Rectal smooth muscle tissue (tissue), 1 donor: Measurements from ENCODE around the gene ZNF8.

Experiments used
- H3K27ac ChIP-seq: one replicate; pipeline ENCODE4 v1.7.0; 2013; ENCODE audit warnings: low read depth, low read length, inconsistent platforms
- H3K27me3 ChIP-seq: one replicate; pipeline ENCODE4 v1.7.0; 2013; ENCODE audit warnings: low read length; ENCODE audit not compliant: control insufficient read depth, insufficient read depth
- H3K36me3 ChIP-seq: one replicate; pipeline ENCODE4 v1.7.0; 2013; ENCODE audit warnings: low read length; ENCODE audit not compliant: control insufficient read depth, insufficient read depth
- H3K4me1 ChIP-seq: one replicate; pipeline ENCODE4 v1.7.0; 2013; ENCODE audit warnings: low read length; ENCODE audit not compliant: control insufficient read depth, insufficient read depth
- H3K4me3 ChIP-seq: one replicate; pipeline ENCODE4 v1.7.0; 2013; ENCODE audit warnings: low read length
- H3K9ac ChIP-seq: one replicate; pipeline ENCODE4 v1.7.0; 2013; ENCODE audit warnings: low read length

Gene ZNF8

DNA sequence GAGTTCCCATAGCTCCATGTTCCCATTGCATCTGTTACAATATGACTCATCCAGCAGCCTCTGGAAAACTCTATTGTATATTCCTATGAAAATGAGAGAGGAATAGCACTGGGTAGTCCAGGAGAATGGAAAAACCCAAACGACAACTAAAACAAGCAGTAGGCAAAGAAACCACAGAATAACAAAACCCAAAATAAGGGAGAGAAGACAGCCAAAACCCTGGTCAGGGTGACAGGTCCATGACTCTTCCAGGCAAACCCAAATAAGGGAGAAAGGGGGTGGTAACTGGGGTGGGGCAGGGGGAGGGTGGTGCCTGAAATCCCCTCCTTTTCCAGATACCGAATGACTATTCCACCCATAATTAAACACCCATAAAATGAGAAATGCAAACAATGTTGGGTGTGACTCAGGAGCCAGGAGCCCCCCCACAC, 4.0 kb upstream of the ZNF8 start:
- no peak overlapping the region for H3K9ac ChIP-seq
- H3K4me1 ChIP-seq, result peaks cover 3% of the 10 kb centered on the region
- no peak overlapping the region for H3K27ac ChIP-seq
- H3K36me3 ChIP-seq, result peaks cover 10% of the 10 kb centered on the region
- H3K27me3 ChIP-seq, result no peaks in the 10 kb centered on the region
- H3K4me3 ChIP-seq, result no peak overlapping the region

GRCh38 chr19:58275564-58275963, 3.2 kb upstream of the ZNF8 start:
- Histone ChIP-seq H3K9ac (no peak overlapping the region), H3K27me3 (no peaks in the 10 kb centered on the region), H3K4me3 (no peak overlapping the region), H3K27ac (no peak overlapping the region), H3K36me3 (peaks cover 10% of the 10 kb centered on the region), H3K4me1 (peaks cover 3% of the 10 kb centered on the region)

DNA sequence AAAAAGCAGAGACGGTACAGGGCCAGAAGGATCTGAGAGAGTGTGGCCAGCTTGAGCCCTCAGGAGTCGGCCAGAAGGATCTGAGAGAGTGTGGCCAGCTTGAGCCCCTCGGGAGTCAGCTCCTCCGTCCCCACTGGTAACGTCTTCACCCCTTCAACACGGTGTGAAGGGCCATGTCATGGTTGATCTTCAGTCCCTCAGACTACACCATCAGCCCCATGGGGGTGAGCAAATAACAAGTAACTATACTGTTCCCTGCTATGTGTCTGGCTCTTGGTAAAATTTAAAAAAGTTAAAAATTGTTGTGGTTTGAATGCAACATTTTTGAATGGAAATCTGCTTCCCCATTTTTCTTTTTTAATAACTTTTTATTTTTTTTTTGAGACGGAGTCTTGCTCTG, 1.6 kb upstream of the ZNF8 start:
- peaks cover 4% of the 10 kb centered on the region for H3K36me3 ChIP-seq
- H3K4me3 ChIP-seq, result no peak overlapping the region
- H3K27me3 ChIP-seq, result no peaks in the 10 kb centered on the region
- no peak overlapping the region for H3K27ac ChIP-seq
- no peak overlapping the region for H3K9ac ChIP-seq
- H3K4me1 ChIP-seq, result peaks cover 3% of the 10 kb centered on the region

GRCh38 chr19:58277748-58278540, 811 bp upstream of the ZNF8 start:
- Histone ChIP-seq H3K36me3 (peaks cover 4% of the 10 kb centered on the region), H3K27me3 (no peaks in the 10 kb centered on the region), H3K4me3 (peak overlapping the region; percentile 84), H3K27ac (peak overlapping the region; percentile 88), H3K9ac (peak overlapping the region; percentile 60), H3K4me1 (peaks cover 3% of the 10 kb centered on the region)

DNA sequence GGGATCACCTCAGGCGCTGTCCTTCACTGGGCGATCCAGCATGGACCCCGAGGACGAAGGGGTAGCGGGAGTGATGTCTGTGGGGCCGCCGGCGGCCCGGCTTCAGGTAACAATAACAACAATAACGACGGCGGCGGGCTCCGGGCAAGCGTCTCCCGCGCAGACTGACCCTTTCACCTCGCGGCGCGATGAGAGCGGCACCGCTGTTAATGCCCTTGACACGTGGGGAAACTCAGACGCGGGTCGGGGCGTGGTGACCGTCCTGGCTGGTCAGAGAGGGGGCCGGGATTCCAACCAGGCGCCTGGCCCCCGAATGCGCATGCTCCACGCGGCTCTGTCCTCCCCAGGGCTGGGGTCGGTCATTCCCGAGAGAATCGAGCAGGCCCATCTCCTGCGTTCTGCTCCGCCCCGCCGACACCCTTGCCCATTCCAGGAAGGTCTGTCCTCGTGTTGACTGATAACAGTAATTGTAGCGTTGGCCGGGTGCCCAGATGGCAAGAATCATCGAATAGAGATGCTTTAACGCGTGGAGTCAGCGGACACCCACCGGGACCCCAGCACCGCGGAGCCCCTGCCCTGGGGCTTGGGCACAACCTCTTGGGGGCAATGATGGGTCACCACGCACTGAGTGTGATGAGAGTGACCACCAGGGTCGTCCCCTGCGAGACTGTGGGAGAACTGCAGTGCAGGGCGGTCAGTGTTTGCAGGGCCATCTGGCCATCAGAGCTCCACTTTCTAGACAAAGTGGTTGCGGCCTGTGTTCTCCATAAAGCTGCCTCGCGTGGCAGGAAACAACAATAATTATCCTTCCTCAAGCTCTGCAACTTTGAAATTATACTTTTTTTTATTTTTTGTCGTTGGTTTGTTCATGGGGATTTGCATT, 528 bp downstream of the ZNF8 start:
- peaks cover 3% of the 10 kb centered on the region for H3K4me1 ChIP-seq
- no peaks in the 10 kb centered on the region for H3K27me3 ChIP-seq
- H3K4me3 ChIP-seq, result peak overlapping the region; percentile 84
- peak overlapping the region; percentile 66 for H3K9ac ChIP-seq
- peaks cover 4% of the 10 kb centered on the region for H3K36me3 ChIP-seq
- H3K27ac ChIP-seq, result peak overlapping the region; percentile 88

- H3K27me3 ChIP-seq, result no peaks in the 10 kb centered on the region
- H3K36me3 ChIP-seq, result peaks cover 4% of the 10 kb centered on the region
- peaks cover 3% of the 10 kb centered on the region for H3K4me1 ChIP-seq
- H3K27ac ChIP-seq, result no peak overlapping the region
- peak overlapping the region; percentile 84 for H3K4me3 ChIP-seq
- H3K9ac ChIP-seq, result no peak overlapping the region
These were observed 1.2 kb downstream of the ZNF8 start for GRCh38 chr19:58279925-58280316.

DNA sequence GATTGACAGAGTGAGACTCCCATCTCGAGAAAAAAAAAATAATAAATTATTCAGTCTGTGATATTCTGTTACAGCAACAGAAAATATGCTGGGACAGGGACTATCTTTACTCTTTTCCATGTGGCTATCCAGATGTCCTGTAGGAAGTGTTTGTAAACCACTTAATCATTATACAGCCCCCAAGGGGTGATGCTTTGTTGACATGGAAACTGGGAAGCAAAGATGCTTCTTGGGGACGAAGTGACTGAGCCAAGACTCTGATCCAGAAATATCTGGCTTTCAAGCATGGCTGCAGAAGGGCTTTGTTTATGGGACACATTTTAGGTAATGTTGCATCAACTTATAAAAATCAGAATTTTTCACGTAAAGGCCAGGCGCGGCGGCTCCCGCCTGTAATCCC, 5.4 kb downstream of the ZNF8 start:
- H3K27ac ChIP-seq, result no peak overlapping the region
- peaks cover 26% of the 10 kb centered on the region for H3K36me3 ChIP-seq
- H3K4me1 ChIP-seq, result peaks cover 3% of the 10 kb centered on the region
- H3K9ac ChIP-seq, result no peak overlapping the region
- H3K27me3 ChIP-seq, result no peaks in the 10 kb centered on the region
- no peak overlapping the region for H3K4me3 ChIP-seq

DNA sequence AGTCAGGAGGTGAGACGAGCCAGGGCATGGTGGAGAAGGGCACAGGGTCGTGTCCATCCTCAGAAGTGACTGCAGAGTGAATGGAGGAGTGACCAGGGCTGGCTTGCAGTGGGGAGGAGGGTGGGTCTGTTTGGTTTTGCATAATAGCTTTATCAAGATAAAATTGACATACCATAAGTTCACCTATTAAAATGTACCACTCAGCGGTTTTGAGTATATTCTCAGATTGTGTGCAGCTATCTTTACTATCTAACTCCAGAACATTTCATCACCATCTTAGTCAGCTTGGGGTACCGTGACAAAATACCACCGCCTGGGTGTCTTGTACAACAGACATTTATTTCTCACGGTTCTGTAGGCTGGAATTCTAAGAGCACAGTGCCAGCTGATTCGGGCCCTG, 13.2 kb downstream of the ZNF8 start:
- H3K4me3 ChIP-seq, result no peak overlapping the region

GRCh38 chr19:58294743-58295374, 16.1 kb downstream of the ZNF8 start:
- Histone ChIP-seq H3K4me3 (no peak overlapping the region), H3K27me3 (no peaks in the 10 kb centered on the region), H3K4me1 (no peaks in the 10 kb centered on the region), H3K36me3 (peaks cover 39% of the 10 kb centered on the region), H3K9ac (no peak overlapping the region), H3K27ac (no peak overlapping the region)

More for the DNA sequence above, 13.2 kb downstream of the ZNF8 start:
- no peak overlapping the region for H3K27ac ChIP-seq
- H3K36me3 ChIP-seq, result peaks cover 48% of the 10 kb centered on the region
- H3K27me3 ChIP-seq, result no peaks in the 10 kb centered on the region
- H3K4me1 ChIP-seq, result no peaks in the 10 kb centered on the region
- no peak overlapping the region for H3K9ac ChIP-seq

- peaks cover 44% of the 10 kb centered on the region for H3K36me3 ChIP-seq
- no peak overlapping the region for H3K27ac ChIP-seq
- H3K4me3 ChIP-seq, result no peak overlapping the region
- H3K4me1 ChIP-seq, result no peaks in the 10 kb centered on the region
- H3K27me3 ChIP-seq, result no peaks in the 10 kb centered on the region
- no peak overlapping the region for H3K9ac ChIP-seq
These were observed 17.3 kb downstream of the ZNF8 start for GRCh38 chr19:58296104-58296503.

- peaks cover 8% of the 10 kb centered on the region for H3K36me3 ChIP-seq
- H3K9ac ChIP-seq, result no peak overlapping the region
- no peaks in the 10 kb centered on the region for H3K27me3 ChIP-seq
- peaks cover 3% of the 10 kb centered on the region for H3K4me1 ChIP-seq
- no peak overlapping the region for H3K27ac ChIP-seq
- no peak overlapping the region for H3K4me3 ChIP-seq
These were observed 21.9 kb downstream of the ZNF8 start for GRCh38 chr19:58300620-58301019.

GRCh38 chr19:58304255-58304654, 25.5 kb downstream of the ZNF8 start:
- peaks cover 3% of the 10 kb centered on the region for H3K4me1 ChIP-seq
- no peak overlapping the region for H3K27ac ChIP-seq
- peak overlapping the region; percentile 100 for H3K4me3 ChIP-seq

More at GRCh38 chr19:58304255-58304654, 25.5 kb downstream of the ZNF8 start:
- H3K36me3 ChIP-seq, result peaks cover 6% of the 10 kb centered on the region
- H3K9ac ChIP-seq, result no peak overlapping the region
- H3K27me3 ChIP-seq, result no peaks in the 10 kb centered on the region
